WTC11 (cell line): ENCODE measurements around the gene ZNF362. TPM values are rescaled to one million over a fixed set of nuclear protein-coding genes. Genes with fewer than 3 reads are reported as not detected.

ENCODE experiments used
- ATAC-seq: fragments of 200-7000 bp; cut with Tn5 transposase; 2 replicates; pipeline ENCODE4 v1.10.0; 2021; ENCODE audit warnings: mild to moderate bottlenecking, moderate library complexity
- CTCF ChIA-PET: fragments of 300-600 bp; sonication (Branson Sonifier 250); formaldehyde crosslinking; loops from one replicate; lab custom pipeline; 2021; ENCODE audit warnings: antibody characterized with exemption; lab: Charles Lee
- POLR2A ChIA-PET: fragments of 350-600 bp; sonication (Branson Sonifier 250); formaldehyde crosslinking; loops from one replicate; lab custom pipeline; 2021; ENCODE audit warnings: antibody characterized with exemption; lab: Charles Lee
- DNase-seq: peaks from one replicate; pipeline ENCODE4 v3.0.0; 2021; ENCODE audit warnings: low spot score
- H3K27ac Mint-ChIP-seq: 2 replicates; pipeline ENCODE4 v1.8.0; 2021; ENCODE audit warnings: mixed read lengths
- H3K27me3 Mint-ChIP-seq: 2 replicates; pipeline ENCODE4 v1.8.0; 2021; ENCODE audit warnings: low read depth, mild to moderate bottlenecking, moderate library complexity, mixed read lengths
- H3K36me3 Mint-ChIP-seq: 2 replicates; pipeline ENCODE4 v1.8.0; 2021; ENCODE audit warnings: mixed read lengths
- H3K4me1 Mint-ChIP-seq: 2 replicates; pipeline ENCODE4 v1.8.0; 2022; ENCODE audit warnings: mixed read lengths
- H3K4me3 Mint-ChIP-seq: 2 replicates; pipeline ENCODE4 v1.8.0; 2021; ENCODE audit warnings: mild to moderate bottlenecking, moderate library complexity, mixed read lengths
- H3K9me3 Mint-ChIP-seq: 2 replicates; pipeline ENCODE4 v1.8.0; 2021; ENCODE audit warnings: mixed read lengths
- ATF1 ChIP-seq: sonication (generic); formaldehyde crosslinking; IDR thresholded peaks from 2 replicates; pipeline ENCODE4 v1.8.1; 2023; ENCODE audit warnings: mild to moderate bottlenecking, moderate library complexity, missing genetic modification reagents
- CTCF ChIP-seq: fragments of 200-600 bp; IDR thresholded peaks from 2 replicates; pipeline ENCODE4 v1.8.0; 2022; ENCODE audit warnings: antibody characterized with exemption
- E2F1 ChIP-seq: sonication (generic); formaldehyde crosslinking; IDR thresholded peaks from 2 replicates; pipeline ENCODE4 v1.8.0; 2022; ENCODE audit warnings: mild to moderate bottlenecking, missing genetic modification reagents
- ELF4 ChIP-seq: sonication (generic); formaldehyde crosslinking; IDR thresholded peaks from 2 replicates; pipeline ENCODE4 v1.8.1; 2022; ENCODE audit warnings: low read depth, mild to moderate bottlenecking, moderate library complexity, missing genetic modification reagents
- GRHL2 ChIP-seq: fragments of 250-450 bp; sonication (Bioruptor Pico); IDR thresholded peaks from 2 replicates; pipeline ENCODE4 v1.8.0; 2022; ENCODE audit warnings: mild to moderate bottlenecking, moderate library complexity; ENCODE audit not compliant: insufficient replicate concordance, severe bottlenecking
- HMGXB4 ChIP-seq: sonication (generic); formaldehyde crosslinking; IDR thresholded peaks from 2 replicates; pipeline ENCODE4 v1.8.1; 2023; ENCODE audit warnings: mild to moderate bottlenecking, moderate library complexity, missing genetic modification reagents
- MLX ChIP-seq: sonication (generic); formaldehyde crosslinking; IDR thresholded peaks from 2 replicates; pipeline ENCODE4 v1.8.1; 2023; ENCODE audit warnings: mild to moderate bottlenecking, missing genetic modification reagents, moderate library complexity
- NR1H2 ChIP-seq: sonication (generic); formaldehyde crosslinking; IDR thresholded peaks from 2 replicates; pipeline ENCODE4 v1.9.0; 2021; ENCODE audit warnings: mild to moderate bottlenecking, moderate library complexity, missing genetic modification reagents
- NR2C2 ChIP-seq: sonication (generic); formaldehyde crosslinking; IDR thresholded peaks from 2 replicates; pipeline ENCODE4 v1.8.0; 2022; ENCODE audit warnings: mild to moderate bottlenecking, missing genetic modification reagents
- PRRX2 ChIP-seq: fragments of 250-450 bp; sonication (Bioruptor Pico); IDR thresholded peaks from 2 replicates; pipeline ENCODE4 v1.8.0; 2021; ENCODE audit warnings: mild to moderate bottlenecking
- SMAD3 ChIP-seq: sonication (generic); formaldehyde crosslinking; IDR thresholded peaks from 2 replicates; pipeline ENCODE4 v1.8.0; 2022; ENCODE audit warnings: missing genetic modification reagents, mild to moderate bottlenecking, borderline replicate concordance
- ZBTB21 ChIP-seq: sonication (generic); formaldehyde crosslinking; IDR thresholded peaks from 2 replicates; pipeline ENCODE4 v1.8.1; 2023; ENCODE audit warnings: mild to moderate bottlenecking, missing genetic modification reagents, borderline replicate concordance
- ZBTB43 ChIP-seq: sonication (generic); formaldehyde crosslinking; IDR thresholded peaks from 2 replicates; pipeline ENCODE4 v1.8.1; 2023; ENCODE audit warnings: mild to moderate bottlenecking, missing genetic modification reagents
- ZMAT4 ChIP-seq: fragments of 250-450 bp; sonication (Bioruptor Pico); IDR thresholded peaks from 2 replicates; pipeline ENCODE4 v1.9.0; 2021; ENCODE audit warnings: mild to moderate bottlenecking
- ZNF396 ChIP-seq: fragments of 250-450 bp; sonication (Bioruptor Pico); IDR thresholded peaks from 2 replicates; pipeline ENCODE4 v1.8.0; 2021; ENCODE audit warnings: mild to moderate bottlenecking, moderate library complexity, borderline replicate concordance
- ZNF423 ChIP-seq: fragments of 250-450 bp; sonication (Bioruptor Pico); IDR thresholded peaks from 2 replicates; pipeline ENCODE4 v2.1.2; 2022; ENCODE audit warnings: mild to moderate bottlenecking, moderate library complexity
- ZNF532 ChIP-seq: fragments of 250-450 bp; sonication (Bioruptor Pico); IDR thresholded peaks from 2 replicates; pipeline ENCODE4 v1.9.0; 2021; ENCODE audit warnings: mild to moderate bottlenecking, borderline replicate concordance
- total RNA-seq: library from RNA; stranded (reverse); gene quantifications from 3 replicates; pipeline ENCODE4 v1.2.3, GENCODE V29; 2021

The ZNF362 gene
- total RNA-seq, 1 experiment from 2014 or later, result 24.2 TPM

GRCh38 chr1:33258788-33259274 lies 2.5 kb downstream of the ZNF362 start (continued):
- TF ChIP-seq MLX (CRISPR knock-in tag), result no peak
- TF ChIP-seq ZMAT4 (CRISPR knock-in tag), result no peak
- TF ChIP-seq ZNF396 (CRISPR knock-in tag), result no peak
- no peak for TF ChIP-seq ZNF423 (CRISPR knock-in tag)
- no peak for TF ChIP-seq NR2C2 (CRISPR knock-in tag)
- TF ChIP-seq ZBTB43 (CRISPR knock-in tag), result no peak

GRCh38 chr1:33259879-33260278 lies 3.6 kb downstream of the ZNF362 start:
- peaks cover 33% of the 10 kb centered on the region for H3K4me1 Mint-ChIP-seq
- ChIA-PET CTCF (interaction anchor here (1.4 kb wide), 1 partner anchor 120 kb away, joined by 3 read pairs; no protein-coding TSS in a partner anchor), POLR2A (no interaction called here)
- TF ChIP-seq HMGXB4 (CRISPR knock-in tag), result no peak
- TF ChIP-seq ZBTB21 (CRISPR knock-in tag), result no peak
- TF ChIP-seq SMAD3, result no peak
- no peak for TF ChIP-seq CTCF
- no peak for TF ChIP-seq ZNF532 (CRISPR knock-in tag)
- no peak for TF ChIP-seq ATF1 (CRISPR knock-in tag)
- no peak for TF ChIP-seq E2F1 (CRISPR knock-in tag)
- TF ChIP-seq ELF4, result no peak
- TF ChIP-seq NR1H2 (CRISPR knock-in tag), result no peak
- TF ChIP-seq GRHL2 (CRISPR knock-in tag), result no peak
- TF ChIP-seq PRRX2 (CRISPR knock-in tag), result no peak
- TF ChIP-seq ZNF423 (CRISPR knock-in tag), result no peak
- H3K27me3 Mint-ChIP-seq, result peaks cover 4% of the 10 kb centered on the region
- ATAC-seq (no peak), DNase-seq (no peak)
- no peaks in the 10 kb centered on the region for H3K9me3 Mint-ChIP-seq
- no peaks in the 10 kb centered on the region; the same call in 1 of the 2 replicates for H3K36me3 Mint-ChIP-seq
- no peak overlapping the region for H3K4me3 Mint-ChIP-seq
- H3K27ac Mint-ChIP-seq, result no peak overlapping the region
